Upper lobe of left lung (tissue), 4 donors: Measurements from ENCODE around the gene MORN2.

Experiments
- EP300 ChIP-seq, 4 donors: sonication (generic); formaldehyde crosslinking; IDR thresholded peaks; one replicate each; pipeline ENCODE4 v1.5.1; 2017; ENCODE audit warnings: antibody characterized with exemption in 4 of 4, control low read depth in 2 of 4
- POLR2A ChIP-seq, 4 donors: fragments of 450-650 bp; IDR thresholded peaks; one replicate each; pipeline ENCODE4 v1.5.1; 2016 to 2017; ENCODE audit warnings: antibody characterized with exemption in 4 of 4, mild to moderate bottlenecking in 2 of 4
- POLR2AphosphoS5 ChIP-seq, 2 donors: sonication (generic); formaldehyde crosslinking; IDR thresholded peaks; one replicate each; pipeline ENCODE4 v1.5.1; 2017; ENCODE audit warnings: antibody characterized with exemption in 2 of 2
- TF ChIP-seq, protein P1 (sequence below), 6 experiments: fragments of 450-650 bp in 4 of 6; fragments of 200-600 bp in 2 of 6; sonication (generic) in 2 of 6; IDR thresholded peaks; one replicate each; pipeline ENCODE4 v1.5.1; 2016 to 2019; ENCODE audit warnings: antibody characterized with exemption in 6 of 6

DNA sequence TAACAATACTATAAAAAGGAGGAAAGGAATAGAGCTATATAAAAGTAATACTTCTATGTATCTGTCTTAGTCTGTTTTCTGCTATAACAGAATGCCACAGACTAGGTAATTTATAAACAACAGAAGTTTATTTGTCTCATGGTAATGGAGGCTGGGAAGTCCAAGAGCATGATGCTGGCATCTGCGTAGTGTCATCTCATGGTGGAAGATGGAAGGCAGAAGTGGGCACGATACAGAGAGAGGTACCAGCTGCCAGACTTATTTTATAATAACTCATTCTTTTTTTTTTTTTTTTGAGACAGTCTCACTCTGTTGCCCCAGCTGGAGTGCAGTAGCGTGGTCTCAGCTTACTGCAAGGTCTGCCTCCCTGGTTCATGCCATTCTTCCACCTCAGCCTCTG lies 4.3 kb upstream of the MORN2 start:
- TF ChIP-seq EP300 (IDR thresholded peaks at IDR 0.05): no peak
- TF ChIP-seq, protein P1, sequence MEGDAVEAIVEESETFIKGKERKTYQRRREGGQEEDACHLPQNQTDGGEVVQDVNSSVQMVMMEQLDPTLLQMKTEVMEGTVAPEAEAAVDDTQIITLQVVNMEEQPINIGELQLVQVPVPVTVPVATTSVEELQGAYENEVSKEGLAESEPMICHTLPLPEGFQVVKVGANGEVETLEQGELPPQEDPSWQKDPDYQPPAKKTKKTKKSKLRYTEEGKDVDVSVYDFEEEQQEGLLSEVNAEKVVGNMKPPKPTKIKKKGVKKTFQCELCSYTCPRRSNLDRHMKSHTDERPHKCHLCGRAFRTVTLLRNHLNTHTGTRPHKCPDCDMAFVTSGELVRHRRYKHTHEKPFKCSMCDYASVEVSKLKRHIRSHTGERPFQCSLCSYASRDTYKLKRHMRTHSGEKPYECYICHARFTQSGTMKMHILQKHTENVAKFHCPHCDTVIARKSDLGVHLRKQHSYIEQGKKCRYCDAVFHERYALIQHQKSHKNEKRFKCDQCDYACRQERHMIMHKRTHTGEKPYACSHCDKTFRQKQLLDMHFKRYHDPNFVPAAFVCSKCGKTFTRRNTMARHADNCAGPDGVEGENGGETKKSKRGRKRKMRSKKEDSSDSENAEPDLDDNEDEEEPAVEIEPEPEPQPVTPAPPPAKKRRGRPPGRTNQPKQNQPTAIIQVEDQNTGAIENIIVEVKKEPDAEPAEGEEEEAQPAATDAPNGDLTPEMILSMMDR (IDR thresholded peaks at IDR 0.05): no peak
- no peak for TF ChIP-seq POLR2AphosphoS5 (IDR thresholded peaks at IDR 0.05)
- TF ChIP-seq POLR2A (IDR thresholded peaks at IDR 0.05): no peak
